Activated CD8-positive, alpha-beta memory T cell treated with anti-CD3 and anti-CD28 coated beads for 4 hours (primary cell): ENCODE results near the gene TAS2R13.

Source experiments
- DNase-seq, 2 donors: peaks; one replicate each; pipeline ENCODE4 v3.0.0-alpha.2; 2020; ENCODE audit warnings: low read depth in 2 of 2

The TAS2R13 gene, protein sequence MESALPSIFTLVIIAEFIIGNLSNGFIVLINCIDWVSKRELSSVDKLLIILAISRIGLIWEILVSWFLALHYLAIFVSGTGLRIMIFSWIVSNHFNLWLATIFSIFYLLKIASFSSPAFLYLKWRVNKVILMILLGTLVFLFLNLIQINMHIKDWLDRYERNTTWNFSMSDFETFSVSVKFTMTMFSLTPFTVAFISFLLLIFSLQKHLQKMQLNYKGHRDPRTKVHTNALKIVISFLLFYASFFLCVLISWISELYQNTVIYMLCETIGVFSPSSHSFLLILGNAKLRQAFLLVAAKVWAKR

DNA sequence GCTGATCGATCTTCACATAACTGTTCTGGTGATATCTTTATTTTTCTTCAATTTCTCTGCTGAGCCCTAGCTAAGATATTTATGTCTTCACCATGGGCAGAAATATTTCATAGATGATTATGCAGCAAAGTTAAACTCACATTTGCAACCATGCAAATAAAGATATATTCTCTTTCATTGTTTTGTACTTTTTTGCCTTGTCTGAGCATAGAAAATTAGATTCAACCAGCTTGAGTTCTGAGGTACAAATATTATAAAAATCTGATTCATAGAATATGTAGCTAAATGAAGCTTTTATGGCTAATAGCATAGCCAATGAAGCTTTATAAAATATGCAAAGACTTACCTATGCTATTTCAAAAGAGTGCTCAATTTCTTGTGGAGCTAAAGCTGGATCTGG, at the start of gene TAS2R13:
TSS of gene TAS2R13 (minus strand) at position 101 of the 400 bp plus-strand sequence. CDS start 264 bp downstream, outside the sequence.
- DNase-seq = no peak

DNA sequence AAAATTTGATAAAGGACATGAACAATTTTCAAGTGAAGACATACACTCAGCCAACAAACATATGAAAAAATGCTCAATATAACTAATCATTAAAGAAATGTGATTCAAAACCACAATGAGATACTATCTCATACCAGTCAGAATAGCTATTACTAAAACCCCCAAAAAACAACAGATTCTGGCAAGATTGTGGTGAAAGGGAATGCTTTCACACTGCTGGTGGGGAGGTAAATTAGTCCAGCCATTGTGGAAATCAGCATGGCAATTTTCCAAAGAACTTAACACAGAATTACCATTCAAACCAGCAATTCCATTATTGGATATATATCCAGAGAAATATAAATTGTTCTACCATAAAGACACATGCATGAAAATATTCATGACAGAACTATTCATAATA, 48.4 kb upstream of the TAS2R13 start:
- no peak for DNase-seq

DNA sequence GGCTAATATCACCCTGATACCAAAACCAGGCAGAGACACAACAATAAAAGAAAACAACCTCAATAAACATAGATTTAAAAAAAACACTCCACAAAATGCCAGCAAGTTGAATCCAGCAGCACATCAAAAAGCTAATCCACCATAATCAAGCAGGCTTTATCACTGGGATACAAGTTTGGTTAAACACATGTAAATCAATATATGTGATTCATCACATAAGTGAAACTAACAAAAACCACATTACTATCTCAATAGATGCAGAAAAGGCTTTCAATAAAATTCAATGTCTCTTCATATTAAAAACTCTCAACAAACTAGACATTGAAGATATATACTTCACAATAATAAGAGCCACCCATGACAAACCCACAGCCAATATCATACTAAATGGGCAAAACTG, 46.7 kb upstream of the TAS2R13 start:
- DNase-seq = no peak

DNA sequence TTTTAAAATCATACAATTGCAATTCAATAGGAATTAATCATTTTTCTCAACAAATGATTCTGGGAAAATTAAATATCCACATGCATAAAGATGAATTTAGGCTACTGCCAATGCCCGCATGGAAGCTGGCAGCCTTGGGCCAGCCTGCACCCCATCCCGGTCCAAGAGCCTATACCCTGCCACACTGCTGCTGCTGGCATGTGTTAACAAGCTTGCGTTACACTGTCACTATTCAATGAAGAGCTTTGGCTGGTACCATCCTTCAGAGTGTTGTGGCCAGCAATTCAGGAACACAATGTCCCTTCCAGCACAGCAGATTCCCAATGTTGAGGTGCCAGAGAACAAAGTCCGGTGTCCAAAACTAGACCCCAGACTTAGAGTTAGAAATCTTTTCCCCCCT, 43.3 kb upstream of the TAS2R13 start:
- no peak for DNase-seq

DNA sequence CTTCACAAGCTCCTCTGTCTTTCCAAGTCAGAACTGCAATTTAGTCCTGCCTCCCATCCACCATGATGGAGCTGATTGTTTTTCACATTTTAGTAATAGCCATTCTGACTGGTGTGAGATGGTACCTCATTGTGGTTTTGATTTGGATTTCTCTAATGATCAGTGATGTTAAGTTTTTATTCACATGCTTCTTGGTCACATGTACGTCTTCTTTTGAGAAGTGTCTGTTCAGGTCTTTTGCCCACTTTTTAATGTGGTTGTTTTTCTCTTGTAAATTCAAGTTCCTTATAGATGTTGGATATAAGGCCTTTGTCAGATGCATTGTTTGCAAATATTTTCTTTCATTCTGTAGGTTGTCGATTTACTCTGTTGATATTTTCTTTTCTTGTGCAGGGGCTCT, 33.8 kb upstream of the TAS2R13 start:
- no peak for DNase-seq

DNA sequence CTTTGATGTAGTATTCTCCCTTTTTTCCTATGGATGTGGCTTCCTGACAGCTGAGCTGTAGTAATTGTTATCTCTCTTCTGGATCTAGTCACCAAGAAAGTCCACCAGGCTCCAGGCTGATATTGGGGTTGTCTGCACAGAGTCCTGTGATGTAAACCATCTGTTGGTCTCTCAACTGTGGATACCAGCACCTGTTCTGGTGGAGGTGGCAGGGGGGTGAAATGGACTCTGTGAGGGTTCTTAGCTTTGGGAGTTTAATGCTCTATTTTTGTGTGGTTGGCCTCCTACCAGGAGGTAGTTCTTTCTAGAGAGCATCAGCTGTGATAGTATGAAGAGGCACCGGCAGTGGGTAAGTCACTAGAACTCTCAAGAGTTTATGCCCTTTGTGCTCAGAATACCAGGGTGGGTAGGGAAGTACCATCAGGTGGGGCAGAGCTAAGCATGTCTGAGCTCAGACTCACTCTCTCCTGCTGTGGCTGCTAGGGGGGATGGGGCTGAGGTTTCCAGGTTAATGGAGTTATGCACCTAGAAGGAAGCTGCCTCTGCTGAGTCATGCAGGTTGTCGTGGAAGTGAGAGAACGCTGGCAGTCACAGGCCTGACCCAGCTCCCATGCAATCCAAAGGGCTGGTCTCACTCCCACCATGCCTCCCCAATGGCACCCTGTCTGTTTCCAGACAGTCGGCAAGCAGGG, 32.7 kb upstream of the TAS2R13 start:
- DNase-seq = no peak

DNA sequence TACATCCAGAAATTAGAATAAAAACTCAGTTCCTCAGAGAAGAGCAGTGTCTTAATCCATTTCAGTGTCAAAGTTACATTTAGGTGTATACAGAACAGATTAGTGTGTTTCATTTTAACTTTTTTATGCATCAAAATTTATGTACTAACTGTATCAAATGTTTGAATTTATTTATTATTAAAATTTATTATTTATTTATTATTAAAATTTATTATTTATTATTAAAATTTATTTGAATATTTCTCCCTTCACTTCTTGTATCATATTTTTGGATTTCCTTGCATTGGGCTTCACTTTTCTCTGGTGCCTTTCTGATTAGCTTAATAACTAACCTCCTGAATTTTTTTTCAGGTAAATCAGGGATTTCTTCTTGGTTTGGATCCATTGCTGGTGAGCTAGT, 32.0 kb upstream of the TAS2R13 start:
- no peak for DNase-seq

DNA sequence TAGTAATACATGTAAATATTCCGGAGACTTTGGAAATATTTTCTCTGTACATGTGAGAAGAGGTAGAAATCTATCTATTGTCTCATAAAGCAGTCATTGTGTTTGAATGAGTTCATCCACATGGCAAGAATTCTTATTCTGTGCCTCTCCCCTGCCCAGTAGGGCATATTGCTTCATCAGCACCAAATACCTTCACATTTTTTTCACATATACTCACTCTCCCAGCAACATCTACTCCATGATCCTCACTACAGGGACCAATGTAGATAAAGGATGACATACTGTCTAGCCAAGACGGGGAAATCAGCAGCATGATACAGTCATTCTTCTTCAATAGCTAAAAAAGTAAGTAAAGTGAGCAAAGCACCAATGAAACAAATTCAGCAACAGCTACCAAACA, 31.0 kb upstream of the TAS2R13 start:
- DNase-seq = no peak

DNA sequence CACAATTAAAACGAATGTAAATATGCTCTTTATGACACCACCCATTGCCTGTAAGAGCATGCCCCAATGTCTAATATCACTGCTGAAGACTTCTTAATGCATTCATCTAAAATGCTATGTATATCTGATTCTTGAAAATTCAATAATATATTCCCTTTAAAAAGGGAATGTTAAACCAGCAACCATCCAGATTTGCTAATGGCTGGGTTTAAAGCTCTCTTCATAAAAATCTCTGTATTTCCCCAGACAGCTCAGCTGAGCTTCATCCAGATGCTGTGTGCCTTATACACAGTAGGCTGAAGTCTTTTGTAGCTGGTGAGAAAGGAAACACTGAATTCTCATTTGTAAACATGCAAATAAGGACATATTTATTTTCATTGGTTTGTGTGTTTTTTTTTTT, 29.8 kb upstream of the TAS2R13 start, which contains the start of gene TAS2R14:
TSS of gene TAS2R14 (minus strand) at position 101 of the 400 bp plus-strand sequence. CDS start at position 45, 56 bp downstream.
- no peak for DNase-seq

DNA sequence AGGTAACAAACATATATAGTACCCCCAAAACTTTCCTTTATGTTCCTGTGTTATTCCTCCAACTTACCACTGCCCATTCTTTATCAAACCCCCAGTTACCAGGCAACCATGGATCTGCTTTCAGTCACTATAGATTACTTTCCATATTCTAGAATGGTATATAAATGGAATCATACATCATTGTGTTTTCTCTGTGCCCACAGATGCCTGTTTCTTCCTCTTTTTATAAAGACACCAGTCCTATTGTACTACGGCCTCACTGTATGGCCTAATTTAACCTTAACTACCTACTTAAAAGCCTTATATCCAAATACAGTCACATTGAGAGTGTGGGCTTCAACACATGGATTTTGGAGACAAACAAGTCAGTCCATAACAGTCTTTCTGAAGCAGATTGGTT, 27.1 kb upstream of the TAS2R13 start:
- DNase-seq = no peak

DNA sequence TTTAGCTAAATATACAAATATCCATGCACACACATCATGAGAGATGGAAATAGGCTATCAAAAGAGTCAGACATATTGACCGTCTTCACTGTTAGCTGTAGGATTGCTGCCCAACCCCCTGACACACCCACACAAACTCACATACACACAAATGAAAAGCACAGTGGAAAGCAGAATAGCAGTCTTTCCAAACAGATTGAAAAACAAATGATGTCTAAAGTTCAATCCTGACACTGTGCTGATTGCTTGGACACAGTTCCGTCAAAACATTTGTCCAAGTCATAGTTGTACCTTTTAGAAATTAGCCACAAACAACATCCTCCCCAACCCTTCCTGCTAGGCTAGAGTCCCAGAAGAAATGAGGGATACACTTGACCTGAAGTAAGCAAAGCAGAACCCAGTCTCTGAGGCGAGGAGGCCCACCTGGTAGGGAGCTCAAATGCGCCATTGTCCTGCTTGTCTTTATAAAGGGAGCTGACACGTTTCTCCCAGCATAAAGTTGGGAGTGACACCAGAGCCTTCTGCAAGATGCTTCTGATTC, 19.5 kb upstream of the TAS2R13 start, which contains the start of gene PRH2:
TSS of gene PRH2 (plus strand) at position 491 of the 541 bp plus-strand sequence. CDS start at position 529, 38 bp downstream.
- no peak for DNase-seq

DNA sequence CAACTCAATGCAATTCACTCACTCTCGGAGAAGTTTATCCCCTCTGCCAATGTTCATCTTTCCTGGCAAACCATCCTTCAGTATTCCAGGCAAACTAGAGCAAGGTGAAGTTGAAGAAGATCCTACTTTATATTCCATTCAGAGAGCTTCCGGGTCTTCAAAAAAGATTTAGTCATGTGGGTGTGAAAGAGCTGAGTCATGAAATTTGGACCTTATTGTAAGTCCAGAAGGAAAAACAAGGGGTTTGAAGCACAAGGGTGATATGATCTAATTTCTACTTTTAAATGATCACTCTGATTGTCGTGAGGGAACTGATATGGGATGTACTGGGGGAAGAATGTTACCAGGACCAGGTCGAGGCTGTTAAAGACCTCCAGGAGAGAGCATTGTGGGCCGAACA, 16.9 kb upstream of the TAS2R13 start:
- no peak for DNase-seq

DNA sequence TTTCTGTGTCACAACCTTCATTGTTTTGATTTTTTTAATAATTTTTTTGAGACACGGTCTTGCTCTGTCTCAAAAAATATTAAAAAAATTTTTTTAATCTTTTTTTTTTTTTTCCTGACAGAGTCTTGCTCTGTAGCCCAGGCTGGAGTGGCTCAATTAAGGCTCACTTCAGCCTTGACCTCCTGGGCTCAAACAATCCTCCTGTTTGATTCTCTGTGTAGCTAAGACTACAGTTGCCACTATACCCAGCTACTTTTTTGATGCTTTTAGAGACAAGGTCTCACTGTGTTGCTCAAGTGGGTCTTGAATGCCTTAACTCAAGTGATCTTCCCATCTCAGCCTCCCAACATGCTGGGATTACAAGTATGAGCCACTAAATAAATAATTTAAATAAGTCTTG, 10.4 kb upstream of the TAS2R13 start:
- no peak for DNase-seq

DNA sequence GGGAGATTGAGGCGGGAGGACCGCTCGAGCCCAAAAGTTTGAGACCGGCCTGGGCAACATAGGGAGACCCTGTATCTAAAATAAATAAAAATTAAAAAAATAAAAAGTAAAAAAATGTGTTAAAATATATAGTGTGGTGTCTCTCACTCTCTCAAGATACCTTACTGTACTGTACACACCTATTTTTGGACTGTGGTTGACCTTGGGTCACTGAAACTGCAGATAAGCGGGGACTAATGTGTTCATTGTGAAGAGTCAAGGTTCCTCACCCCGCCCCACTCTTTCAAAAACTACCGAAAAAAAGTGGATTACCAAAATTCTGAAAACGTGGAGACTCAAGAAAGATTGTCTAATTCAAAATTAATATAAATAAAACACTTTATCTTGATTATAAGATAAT, 1.0 kb upstream of the TAS2R13 start:
- no peak for DNase-seq

DNA sequence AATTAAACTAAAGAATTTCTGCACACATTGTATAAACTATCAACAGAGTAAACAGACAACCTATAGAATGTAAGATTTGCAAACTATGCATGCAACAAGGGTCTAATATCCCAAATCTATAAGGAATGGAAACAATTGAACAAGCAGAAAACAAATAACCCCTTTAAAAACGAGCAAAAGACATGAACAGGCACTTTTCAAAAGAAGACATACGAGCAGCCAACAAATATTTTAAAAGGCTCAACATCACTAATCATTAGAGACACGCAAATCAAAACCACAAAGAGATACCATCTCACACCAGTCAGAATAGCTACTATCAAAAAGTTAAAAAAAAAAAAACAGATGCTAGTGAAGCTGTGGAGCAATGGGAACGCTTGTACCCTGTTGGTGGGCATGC, 4.7 kb downstream of the TAS2R13 start:
- no peak for DNase-seq

DNA sequence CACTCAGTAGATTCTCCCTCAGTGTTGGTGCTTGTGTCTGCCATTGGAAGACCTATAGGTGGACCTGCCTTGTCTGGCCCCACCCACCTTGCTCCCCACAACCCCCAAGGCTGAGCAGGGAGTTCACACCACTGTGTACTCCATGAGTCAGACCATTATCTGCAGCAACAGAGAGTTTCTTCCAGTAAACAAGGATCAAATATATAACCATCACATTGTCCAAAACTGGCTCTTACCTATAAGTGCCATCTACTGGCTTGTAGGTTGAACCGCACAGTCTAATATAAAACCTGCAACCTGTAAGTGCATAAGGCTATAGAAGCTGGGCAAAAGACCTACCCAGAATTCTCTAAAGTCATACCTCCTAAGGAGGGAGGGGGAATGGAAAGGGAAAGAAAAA, 7.9 kb downstream of the TAS2R13 start:
- no peak for DNase-seq

DNA sequence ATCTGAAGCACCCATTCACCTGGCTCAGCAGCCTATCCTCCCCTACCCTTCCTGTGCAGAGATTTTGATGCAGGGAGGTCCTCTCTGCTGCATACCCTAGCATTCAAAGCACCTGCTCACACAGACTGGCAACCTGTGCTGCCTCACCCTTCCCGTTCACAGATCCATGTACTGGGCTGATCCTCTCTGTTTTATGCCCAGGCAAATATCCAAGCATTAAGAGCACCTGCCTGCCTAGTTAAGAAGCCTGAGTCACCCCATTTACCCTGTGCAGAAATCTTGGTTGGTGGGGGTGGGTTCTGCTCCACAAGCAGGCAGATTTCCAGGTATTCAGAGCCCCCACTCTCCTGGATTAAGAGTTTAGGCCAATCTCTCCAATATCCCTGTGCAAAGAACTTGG, 8.4 kb downstream of the TAS2R13 start:
- no peak for DNase-seq

DNA sequence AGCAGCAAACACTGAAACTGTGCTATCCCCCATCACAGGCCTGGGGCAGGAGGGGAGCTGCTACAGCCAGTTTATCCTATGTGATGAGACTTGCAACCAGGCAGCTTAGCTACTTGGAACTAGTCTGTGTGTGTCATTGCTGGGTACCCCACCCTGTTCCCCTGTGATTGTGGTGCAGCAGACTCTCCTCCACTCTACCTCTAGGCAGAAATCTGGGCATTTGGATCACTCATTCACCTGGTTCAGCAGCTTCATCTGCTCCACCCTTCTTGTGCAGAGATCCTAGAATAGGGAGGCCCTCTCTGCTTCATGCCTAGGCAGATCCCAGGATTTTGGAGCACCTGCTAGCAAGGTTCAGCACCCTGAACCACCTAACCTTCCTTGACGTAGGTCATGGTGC, 8.8 kb downstream of the TAS2R13 start:
- DNase-seq = no peak

DNA sequence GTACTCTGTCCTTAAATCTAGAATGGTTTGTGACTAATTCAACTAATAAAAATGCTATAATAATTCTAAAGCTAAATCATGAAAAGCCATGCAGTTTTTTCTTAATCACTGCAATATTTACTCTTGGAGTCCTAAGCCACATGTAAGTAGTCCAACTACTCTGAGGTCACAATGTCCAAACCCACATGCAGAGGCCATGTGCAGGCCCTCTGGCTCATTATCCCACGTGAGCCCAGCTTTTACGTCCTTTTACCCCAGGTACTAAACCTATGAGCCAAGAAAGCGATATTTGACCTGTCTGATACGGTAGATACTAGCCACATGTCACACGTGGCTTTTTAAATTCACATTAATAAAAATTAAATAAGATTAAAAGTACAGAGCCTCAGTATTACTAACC, 12.5 kb downstream of the TAS2R13 start:
- DNase-seq = no peak

DNA sequence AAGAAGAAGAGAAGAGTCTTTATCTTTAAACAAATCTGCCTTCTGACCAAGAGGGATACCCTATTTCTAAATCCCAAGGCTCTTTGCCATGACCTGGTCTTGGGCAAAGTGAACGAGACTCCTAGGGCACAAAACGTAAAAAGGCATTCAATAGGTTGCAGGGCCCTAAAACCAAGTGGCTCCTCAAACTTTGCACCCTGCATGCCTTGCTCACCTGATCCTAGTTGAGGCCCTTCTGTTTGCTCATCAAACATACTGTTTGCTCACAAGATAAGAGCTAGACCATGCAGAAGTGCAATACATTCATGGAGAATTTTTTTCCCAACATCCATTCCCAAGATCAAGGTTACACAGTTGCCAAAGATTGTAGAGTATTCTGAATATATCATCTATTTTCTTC, 17.4 kb downstream of the TAS2R13 start:
- DNase-seq = no peak

DNA sequence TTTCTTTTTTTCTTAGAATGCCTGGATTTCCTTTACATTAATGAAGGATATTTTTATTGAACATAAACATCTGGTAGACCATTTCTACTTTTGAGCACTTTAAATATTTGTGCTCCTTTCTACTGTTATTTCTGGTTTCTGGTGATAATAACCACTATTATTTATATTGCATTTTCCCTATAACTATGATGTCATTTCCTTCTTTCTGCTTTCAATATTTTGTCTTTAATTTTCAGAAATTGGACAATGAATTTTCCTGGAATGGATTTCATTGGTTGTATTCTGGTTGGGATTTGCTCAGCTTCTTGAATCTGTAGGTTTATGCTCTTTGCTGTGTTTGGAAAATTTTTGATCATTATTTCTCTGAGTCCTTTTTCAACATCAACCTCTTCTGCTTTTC, 20.1 kb downstream of the TAS2R13 start:
- no peak for DNase-seq

DNA sequence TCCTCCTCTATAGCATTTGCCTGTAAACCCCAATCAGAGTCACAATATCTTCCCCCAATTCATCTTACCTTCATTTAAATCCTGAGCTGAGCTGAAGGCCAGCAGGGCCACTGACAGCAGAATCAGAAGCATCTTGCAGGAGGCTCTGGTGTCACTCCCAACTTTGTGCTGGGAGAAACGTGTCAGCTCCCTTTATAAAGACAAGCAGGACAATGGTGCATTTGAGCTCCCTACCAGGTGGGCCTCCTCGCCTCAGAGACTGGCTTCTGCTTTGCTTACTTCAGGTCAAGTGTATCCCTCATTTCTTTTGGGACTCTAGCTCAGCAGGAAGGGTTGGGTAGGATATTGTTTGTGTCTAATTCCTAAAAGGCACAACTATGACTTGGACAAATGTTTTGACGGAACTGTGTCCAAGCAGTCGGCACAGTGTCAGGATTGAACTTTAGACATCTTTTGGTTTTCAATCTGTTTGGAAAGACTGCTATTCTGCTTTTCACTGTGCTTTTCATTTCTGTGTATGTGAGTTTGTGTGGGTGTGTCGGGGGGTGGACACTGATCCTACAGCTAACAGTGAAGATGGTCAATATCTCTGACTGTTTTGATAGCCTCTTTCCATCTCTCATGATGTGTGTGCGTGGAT, 25.2 kb downstream of the TAS2R13 start, which contains the start of gene PRH1:
TSS of gene PRH1 (minus strand) at position 170 of the 640 bp plus-strand sequence. CDS start at position 132, 38 bp downstream.
- no peak for DNase-seq
